GF-D8 (cell line): ENCODE results near the gene CCDC187.

Experiments used
- DNase-seq: peaks from one replicate; lab custom pipeline; 2025; lab: John Stamatoyannopoulos, UW

Gene CCDC187

GRCh38 chr9:136283291-136284235, 20.3 kb downstream of the CCDC187 start:
- DNase-seq, result peak; percentile 17

GRCh38 chr9:136282272-136282861, 21.5 kb downstream of the CCDC187 start:
- no peak for DNase-seq

GRCh38 chr9:136281421-136282271, 22.2 kb downstream of the CCDC187 start:
- no peak for DNase-seq

GRCh38 chr9:136280535-136281315, 23.2 kb downstream of the CCDC187 start:
- no peak for DNase-seq

GRCh38 chr9:136279471-136279870, 24.4 kb downstream of the CCDC187 start:
- DNase-seq, result no peak

GRCh38 chr9:136278894-136279293, 25.0 kb downstream of the CCDC187 start:
- no peak for DNase-seq

- DNase-seq, result no peak
These were observed 25.7 kb downstream of the CCDC187 start for GRCh38 chr9:136278221-136278620.

GRCh38 chr9:136277746-136278145, 26.1 kb downstream of the CCDC187 start:
- no peak for DNase-seq

- DNase-seq, result no peak
These were observed 27.2 kb downstream of the CCDC187 start for GRCh38 chr9:136276716-136277115.

GRCh38 chr9:136275655-136276429, 28.1 kb downstream of the CCDC187 start:
- no peak for DNase-seq

GRCh38 chr9:136274786-136275654, 28.9 kb downstream of the CCDC187 start:
- DNase-seq, result no peak

- no peak for DNase-seq
These were observed 29.7 kb downstream of the CCDC187 start for GRCh38 chr9:136273921-136274785.

- no peak for DNase-seq
These were observed 30.5 kb downstream of the CCDC187 start for GRCh38 chr9:136273244-136273865.

GRCh38 chr9:136270173-136270705, 33.7 kb downstream of the CCDC187 start:
- no peak for DNase-seq

GRCh38 chr9:136268735-136269134, 35.2 kb downstream of the CCDC187 start:
- DNase-seq, result no peak

- no peak for DNase-seq
These were observed 35.6 kb downstream of the CCDC187 start for GRCh38 chr9:136268318-136268717.

- peak; percentile 41 for DNase-seq
These were observed 36.4 kb downstream of the CCDC187 start for GRCh38 chr9:136267261-136268111.
